Measurements from ENCODE around the gene CCDC188. TPM values are rescaled to one million over a fixed set of nuclear protein-coding genes. Genes with fewer than 3 reads are reported as not detected.

CCDC188 gene
- total RNA-seq, 1 experiment from 2014 or later: not detected

DNA sequence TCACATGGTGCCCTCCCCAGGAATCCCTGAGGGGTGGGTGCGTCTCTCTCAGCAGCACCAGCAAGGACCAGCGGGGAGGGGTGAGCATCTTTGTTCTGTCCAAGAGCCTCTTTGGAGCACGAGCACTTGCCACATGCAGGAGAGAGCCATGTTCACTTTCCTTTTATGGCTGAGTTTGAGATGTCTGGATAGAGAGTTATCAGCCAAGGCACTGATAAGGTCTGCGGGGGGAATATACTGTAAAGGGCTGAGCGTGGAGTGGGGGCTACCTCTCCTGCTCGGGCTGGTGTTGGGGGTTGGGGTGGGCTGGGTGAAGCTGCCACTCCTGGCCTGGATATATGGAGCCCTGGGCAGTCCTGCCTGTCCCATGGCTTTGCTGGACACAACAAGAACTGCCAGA is 34.9 kb upstream of the CCDC188 start:
- CTCF ChIA-PET: no interaction called here
- POLR2A ChIA-PET: no interaction called here
- no peak for DNase-seq (ENCODE audit: low read depth, low spot score)
- no peak for TF ChIP-seq POLR2AphosphoS5 (IDR thresholded peaks at IDR 0.05; ENCODE audit: low read depth, low read length)
- TF ChIP-seq SIN3A (IDR thresholded peaks at IDR 0.05; ENCODE audit: borderline replicate concordance, insufficient read depth, low read depth, low read length): no peak
- no peak for TF ChIP-seq CTCF (IDR thresholded peaks at IDR 0.05)
- TF ChIP-seq, protein P1, sequence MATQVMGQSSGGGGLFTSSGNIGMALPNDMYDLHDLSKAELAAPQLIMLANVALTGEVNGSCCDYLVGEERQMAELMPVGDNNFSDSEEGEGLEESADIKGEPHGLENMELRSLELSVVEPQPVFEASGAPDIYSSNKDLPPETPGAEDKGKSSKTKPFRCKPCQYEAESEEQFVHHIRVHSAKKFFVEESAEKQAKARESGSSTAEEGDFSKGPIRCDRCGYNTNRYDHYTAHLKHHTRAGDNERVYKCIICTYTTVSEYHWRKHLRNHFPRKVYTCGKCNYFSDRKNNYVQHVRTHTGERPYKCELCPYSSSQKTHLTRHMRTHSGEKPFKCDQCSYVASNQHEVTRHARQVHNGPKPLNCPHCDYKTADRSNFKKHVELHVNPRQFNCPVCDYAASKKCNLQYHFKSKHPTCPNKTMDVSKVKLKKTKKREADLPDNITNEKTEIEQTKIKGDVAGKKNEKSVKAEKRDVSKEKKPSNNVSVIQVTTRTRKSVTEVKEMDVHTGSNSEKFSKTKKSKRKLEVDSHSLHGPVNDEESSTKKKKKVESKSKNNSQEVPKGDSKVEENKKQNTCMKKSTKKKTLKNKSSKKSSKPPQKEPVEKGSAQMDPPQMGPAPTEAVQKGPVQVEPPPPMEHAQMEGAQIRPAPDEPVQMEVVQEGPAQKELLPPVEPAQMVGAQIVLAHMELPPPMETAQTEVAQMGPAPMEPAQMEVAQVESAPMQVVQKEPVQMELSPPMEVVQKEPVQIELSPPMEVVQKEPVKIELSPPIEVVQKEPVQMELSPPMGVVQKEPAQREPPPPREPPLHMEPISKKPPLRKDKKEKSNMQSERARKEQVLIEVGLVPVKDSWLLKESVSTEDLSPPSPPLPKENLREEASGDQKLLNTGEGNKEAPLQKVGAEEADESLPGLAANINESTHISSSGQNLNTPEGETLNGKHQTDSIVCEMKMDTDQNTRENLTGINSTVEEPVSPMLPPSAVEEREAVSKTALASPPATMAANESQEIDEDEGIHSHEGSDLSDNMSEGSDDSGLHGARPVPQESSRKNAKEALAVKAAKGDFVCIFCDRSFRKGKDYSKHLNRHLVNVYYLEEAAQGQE (IDR thresholded peaks at IDR 0.05; ENCODE audit: insufficient read depth in 1 of 2, low read depth in 2 of 2, low read length in 1 of 2): no peak
- no peak for TF ChIP-seq TCF7L2 (IDR thresholded peaks at IDR 0.05; ENCODE audit: low read depth, low read length)
- Histone ChIP-seq H3K27ac (ENCODE audit: low read length) (no peak overlapping the region), H3K36me3 (ENCODE audit: control insufficient read depth, insufficient read depth, low read length) (no peaks in the 10 kb centered on the region), H3K9me3 (ENCODE audit: control insufficient read depth, insufficient read depth, low read depth, low read length) (no peaks in the 10 kb centered on the region), H3K4me3 (ENCODE audit: low read depth in 2 of 2, low read length in 2 of 2) (no peak overlapping the region), H3K4me1 (ENCODE audit: control insufficient read depth, insufficient read depth, low read length) (no peaks in the 10 kb centered on the region), H3K27me3 (ENCODE audit: control insufficient read depth, insufficient read depth, low read length) (no peaks in the 10 kb centered on the region)
- BruUV-seq (replicated peaks): no TSS peak
- in situ Hi-C loops (cut with HindIII; ENCODE audit: low pct_unique_long_range_greater_than_20kb, low sequenced_read_pairs): no loop called here
- no peak for ATAC-seq
- intact Hi-C loops (cut with micrococcal nuclease; ENCODE audit: unreplicated experiment): no loop called here

GRCh38 chr22:20184501-20185165 is 33.8 kb upstream of the CCDC188 start:
- intact Hi-C loops (cut with micrococcal nuclease; ENCODE audit: unreplicated experiment) (no loop called here), in situ Hi-C loops (cut with HindIII; ENCODE audit: low pct_unique_long_range_greater_than_20kb, low sequenced_read_pairs) (no loop called here)
- Histone ChIP-seq H3K27ac (ENCODE audit: low read length) (no peak overlapping the region), H3K9me3 (ENCODE audit: control insufficient read depth, insufficient read depth, low read depth, low read length) (no peaks in the 10 kb centered on the region), H3K27me3 (ENCODE audit: control insufficient read depth, insufficient read depth, low read length) (no peaks in the 10 kb centered on the region), H3K4me3 (ENCODE audit: low read depth in 2 of 2, low read length in 2 of 2) (no peak overlapping the region), H3K4me1 (ENCODE audit: control insufficient read depth, insufficient read depth, low read length) (no peaks in the 10 kb centered on the region), H3K36me3 (ENCODE audit: control insufficient read depth, insufficient read depth, low read length) (no peaks in the 10 kb centered on the region)
- ATAC-seq (no peak), DNase-seq (ENCODE audit: low read depth, low spot score) (no peak)
- BruUV-seq (replicated peaks): no TSS peak
- TF ChIP-seq CTCF (IDR thresholded peaks at IDR 0.05) (no peak), SIN3A (IDR thresholded peaks at IDR 0.05; ENCODE audit: borderline replicate concordance, insufficient read depth, low read depth, low read length) (no peak), POLR2AphosphoS5 (IDR thresholded peaks at IDR 0.05; ENCODE audit: low read depth, low read length) (no peak), TCF7L2 (IDR thresholded peaks at IDR 0.05; ENCODE audit: low read depth, low read length) (no peak)
- TF ChIP-seq, protein P1 (IDR thresholded peaks at IDR 0.05; ENCODE audit: insufficient read depth in 1 of 2, low read depth in 2 of 2, low read length in 1 of 2): no peak
- ChIA-PET POLR2A (no interaction called here), CTCF (no interaction called here)
